ENCODE data around the gene MAP2K3.

MAP2K3 gene

DNA sequence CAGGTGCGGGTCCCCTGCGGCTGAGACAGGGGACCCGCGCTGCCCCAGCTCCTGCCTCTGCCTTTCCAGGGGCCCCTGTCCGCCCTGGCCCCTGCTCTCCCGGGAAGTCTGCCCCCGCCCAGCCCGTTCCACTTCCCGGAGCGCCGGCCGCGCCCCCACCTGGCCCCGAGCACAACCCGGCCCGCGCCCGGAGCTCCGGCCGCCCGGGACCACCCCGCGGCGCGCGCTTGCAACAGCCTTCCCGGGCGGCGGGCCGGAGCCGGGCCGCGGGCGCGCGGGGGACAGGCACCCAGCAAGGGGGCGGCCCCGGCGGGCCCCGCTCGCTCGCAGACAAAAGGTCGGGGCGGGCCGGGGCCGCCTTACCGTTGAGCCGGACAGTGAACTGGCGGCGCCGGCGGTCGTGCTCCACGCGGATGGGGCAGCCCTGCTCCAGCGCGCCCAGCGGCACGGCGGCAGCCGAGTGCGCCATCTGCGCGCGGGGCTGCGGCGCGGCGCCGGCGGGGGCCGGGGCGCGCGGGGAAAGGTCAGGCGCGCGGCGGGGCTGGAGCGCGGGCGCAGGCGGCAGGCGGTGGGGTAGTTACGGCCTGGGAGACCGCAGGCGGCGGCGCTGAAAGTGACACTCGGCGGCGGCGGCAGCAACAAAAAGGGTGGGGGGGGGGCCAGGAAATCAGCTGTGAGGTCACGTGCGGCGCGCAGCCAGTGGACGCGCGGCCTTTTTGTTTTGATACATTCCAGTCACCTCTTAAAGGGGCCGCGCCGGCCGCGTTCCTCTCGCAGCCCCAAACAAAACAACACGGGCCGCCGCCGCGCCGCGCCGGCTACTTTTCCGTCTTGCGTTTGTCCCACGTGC lies 31.5 kb upstream of the MAP2K3 start, which contains the start of gene NATD1:
Gene NATD1, minus strand, starts transcription at position 615 of the 850 bp plus-strand sequence. Its CDS starts 146 bp downstream, at position 469.
- DNase-seq (ENCODE audit: low read depth in 2 of 2) = peak; percentile 55 to 65

DNA sequence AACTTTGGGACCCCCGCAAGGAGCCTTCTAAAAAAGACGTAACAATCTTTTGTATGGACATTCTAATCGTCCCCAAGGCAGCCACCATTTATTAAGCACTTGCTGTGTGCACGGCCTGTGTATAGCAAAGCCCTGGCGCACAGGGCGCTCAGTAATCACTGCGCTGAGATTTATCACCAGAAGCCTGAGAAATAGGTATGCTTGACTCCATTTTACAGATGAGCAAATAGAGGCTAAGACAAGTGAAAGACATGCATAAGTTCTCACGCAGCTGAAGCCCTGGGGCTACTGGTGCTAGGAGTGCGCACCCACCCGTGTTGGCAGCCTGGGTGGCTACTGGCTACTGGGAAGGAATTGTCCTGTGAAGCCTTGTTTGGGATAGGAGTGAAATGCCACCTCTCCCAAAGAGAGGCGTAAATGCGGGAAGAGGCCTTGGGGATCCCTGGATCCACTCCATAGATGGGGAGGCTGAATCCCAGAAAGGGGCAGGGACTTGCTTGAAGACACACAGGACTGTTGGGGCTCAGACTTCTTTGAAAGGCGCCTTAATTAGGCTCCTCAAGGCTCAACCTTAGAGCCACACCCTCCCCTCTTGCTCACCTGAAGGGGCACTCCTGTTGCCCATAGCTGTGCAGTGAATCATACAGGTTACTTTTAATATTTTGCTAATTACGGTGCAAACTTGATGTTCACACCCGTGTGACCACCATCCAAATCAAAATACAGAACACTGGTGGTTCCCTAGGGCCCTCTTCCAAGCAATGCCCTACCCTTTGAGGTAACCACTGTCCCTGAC lies 30.7 kb upstream of the MAP2K3 start:
- no peak for DNase-seq (ENCODE audit: low read depth in 2 of 2)

DNA sequence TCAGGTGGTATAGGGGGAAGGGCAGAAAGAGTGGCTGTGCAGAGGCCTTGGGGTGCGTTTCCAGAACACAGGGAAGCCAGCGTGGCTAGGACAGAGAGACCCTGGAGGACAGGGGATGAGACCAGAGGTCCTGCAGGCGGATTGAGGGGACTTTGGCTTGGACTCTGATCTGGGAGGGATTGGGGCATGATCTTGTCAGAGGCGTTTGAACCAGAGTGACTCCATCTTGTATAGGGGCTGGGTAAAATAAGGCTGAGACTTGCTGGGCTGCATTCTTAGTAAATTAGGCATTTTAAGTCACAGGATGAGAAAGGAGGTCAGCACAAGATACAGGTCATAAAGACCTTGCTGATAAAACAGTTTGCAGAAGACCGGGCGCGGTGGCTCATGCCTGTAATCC lies 25.9 kb upstream of the MAP2K3 start:
- no peak for DNase-seq (ENCODE audit: low read depth in 2 of 2)

DNA sequence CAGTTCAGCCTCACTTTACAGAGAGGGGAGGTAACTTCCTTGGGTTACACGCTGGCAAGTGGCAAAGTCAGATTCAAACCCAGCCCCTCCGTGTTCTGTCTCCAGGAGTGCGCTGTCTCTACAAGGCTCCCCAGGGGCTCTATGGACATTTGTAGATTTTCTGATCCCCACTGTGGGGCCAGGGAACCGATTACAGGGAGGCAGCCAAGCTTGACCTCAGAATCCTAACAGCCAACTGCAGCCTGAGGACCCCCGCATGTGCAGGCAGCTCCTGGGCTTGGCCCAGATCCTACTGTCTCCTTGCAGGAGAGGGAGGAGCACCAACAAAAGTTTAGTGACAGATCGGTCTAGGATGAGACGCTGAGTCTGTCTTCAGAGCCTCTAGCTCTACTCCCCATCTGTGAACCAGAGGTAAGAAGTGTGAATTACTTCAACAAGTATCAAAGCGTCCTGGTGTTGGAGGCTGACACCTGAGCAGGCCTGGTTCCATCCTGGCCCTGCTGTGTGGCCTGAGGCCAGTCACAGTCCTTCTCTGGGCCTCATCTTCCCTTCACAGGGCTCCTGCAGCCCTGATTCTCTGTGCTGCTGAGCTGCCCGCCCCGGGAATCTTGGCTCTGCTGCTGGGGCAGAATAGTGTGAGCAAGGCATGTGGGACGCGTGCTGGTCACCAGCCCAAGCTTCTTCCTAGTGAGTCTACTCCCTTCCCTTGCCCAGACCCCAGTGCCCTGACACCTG lies 22.1 kb upstream of the MAP2K3 start:
- DNase-seq (ENCODE audit: low read depth in 2 of 2) = no peak

DNA sequence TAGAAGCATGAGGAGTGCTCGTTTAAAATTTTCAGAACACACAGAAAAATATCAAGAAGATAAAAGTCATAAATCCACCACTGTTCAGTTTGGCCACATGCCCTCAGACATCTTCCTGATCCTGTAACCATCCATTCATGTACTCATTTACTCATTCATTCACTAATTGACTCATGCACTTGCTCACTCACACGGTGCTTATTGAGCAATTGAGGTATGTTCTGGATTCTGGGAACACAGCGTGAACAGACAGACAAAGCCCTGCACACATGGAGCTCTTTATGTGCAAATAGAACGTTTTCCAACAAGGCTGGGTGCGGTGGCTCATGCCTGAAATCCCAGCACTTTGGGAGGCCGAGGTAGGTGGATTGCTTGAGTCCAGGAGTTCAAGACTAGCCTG lies 21.1 kb upstream of the MAP2K3 start:
- no peak for DNase-seq (ENCODE audit: low read depth in 2 of 2)

DNA sequence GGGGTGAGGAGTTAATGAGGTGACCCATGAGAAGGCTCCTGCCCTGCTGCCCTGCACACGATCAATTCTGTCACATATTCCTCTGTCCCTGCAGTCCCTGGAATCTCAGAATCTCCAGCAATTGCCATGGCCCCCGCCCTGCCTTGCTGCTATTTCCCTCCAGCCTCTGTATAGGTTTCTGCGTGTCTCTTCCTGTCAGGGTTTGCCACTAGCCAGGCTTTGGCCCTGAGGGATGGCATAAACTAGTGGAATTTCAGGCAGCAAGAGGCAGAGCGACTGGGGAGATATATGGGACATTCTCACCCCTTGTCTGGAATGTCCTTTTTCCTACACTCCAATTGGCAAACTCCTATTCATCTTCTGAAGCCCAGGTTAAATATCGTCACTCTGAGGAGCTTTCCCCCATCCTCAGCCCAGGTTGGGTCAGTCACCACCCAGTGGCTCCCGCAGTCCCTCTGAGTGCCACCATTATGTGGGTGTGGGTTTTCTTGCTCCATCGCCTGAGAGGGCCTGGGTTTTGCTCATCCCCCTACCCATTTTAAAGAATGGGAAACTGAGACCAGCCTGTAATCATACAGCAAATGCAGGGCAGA lies 15.8 kb upstream of the MAP2K3 start:
- DNase-seq (ENCODE audit: low read depth in 2 of 2) = no peak

DNA sequence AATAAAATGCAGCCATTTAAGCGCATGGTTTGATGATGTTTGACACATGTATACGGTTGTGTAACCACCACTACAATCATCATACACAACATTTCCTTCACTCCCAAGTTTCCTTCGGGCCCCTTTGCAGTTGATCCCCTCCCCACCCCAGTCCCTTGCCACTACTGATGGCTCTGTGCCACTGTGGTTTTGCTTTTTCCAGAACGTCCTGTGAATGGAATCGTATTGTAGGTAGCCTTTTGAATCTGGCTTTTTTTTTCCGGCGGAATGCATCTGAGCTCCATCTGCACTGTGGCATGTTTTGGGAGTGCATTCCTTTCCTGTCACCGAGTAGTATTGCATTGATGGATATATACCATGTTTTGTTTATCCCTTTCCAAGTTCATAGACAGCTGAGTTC lies 15.1 kb upstream of the MAP2K3 start:
- DNase-seq (ENCODE audit: low read depth in 2 of 2) = no peak

DNA sequence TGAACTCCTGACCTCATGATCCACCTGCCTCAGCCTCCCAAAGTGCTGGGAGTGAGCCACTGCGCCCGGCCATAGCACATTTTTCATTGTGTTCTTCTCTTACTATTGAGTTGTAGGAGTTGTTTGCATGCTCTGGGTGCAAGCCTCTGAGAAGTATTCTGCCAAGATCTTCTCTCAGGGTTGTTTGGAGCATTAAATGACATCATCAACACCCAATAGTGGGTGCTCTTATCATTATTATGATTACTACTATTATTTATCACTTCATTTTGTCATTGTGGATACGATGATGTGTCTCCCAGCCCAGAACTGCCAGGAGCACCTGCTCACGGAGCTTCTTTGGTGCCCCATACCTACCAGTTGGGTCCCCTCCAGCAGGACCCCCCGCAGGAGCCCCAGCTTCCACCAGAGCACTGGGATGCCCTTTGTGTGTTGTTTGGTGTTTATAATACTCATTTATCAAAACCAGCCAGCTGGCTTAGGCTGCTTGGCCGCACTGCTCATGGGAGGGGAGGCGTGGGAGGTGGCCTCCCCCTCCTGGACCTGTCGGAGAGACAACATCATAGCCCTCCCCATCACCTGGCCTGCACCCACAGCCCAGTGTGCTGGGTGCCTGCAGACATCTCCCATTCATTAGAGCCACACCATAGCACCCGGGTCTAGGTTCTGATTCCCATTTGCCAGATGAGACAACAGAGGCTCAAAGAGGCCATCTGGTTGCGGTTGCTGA lies 12.9 kb upstream of the MAP2K3 start:
- no peak for DNase-seq (ENCODE audit: low read depth in 2 of 2)

DNA sequence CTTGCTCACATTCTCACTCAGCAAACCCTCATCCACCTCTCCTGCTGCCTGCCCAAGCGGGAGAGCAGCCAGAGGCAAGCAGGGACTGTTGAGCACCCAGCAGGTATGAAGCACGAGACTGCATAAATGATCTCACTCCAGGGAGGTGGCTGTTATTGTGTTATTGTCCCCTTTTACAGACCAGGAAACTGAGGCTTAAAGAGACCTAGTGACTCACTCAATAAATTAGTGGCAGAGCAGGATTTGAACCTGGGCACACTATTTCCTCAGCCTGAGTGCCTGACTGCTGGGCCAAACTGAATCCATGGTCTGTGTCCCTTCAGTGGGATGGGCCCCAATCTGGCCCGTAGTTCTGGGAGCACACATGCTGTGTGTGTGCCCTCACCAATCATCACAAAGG lies 12.3 kb upstream of the MAP2K3 start:
- DNase-seq (ENCODE audit: low read depth in 2 of 2) = no peak

DNA sequence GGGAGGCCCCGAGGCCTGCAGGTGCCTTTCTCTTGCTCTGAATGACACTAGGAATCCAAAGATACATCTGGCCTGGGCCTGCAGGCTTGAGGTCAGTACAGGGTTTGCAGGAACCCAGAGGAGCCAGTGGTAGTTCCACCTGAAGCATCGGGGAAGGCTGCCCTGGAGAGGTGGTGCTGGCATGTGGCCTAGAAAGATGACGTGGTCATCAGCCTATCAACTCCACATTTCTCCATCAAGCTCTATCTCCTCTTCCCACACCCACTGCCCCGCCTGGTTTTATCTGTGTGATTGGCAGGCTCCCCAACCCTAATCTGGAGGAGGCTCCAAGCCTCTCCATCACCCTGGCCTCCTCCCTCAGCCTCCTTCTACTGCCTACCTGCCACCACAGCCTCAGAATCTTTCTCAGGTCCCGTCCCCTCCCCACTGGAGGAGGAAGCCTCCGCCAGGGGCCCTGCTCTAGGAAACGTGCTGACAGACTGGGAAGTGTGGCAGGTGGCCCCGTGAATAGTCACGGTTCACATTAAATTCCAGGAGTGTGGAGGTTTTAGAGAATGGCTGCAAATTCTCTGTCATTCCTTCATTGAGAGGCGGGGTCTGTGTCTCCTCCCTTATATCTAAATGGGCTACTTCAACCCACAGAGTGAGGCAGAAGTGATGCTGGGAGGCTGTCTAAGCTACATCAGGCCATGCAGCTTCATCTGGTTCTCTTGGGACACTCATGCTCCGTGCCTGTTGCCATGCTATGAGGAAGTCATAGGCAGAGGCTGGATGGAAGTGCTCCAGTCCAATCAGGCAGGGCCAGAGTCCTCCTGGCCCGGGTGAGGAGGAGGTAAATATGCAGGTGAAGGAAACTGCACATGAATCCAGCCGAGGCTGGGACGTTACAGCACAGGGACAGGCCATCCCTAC lies 11.4 kb upstream of the MAP2K3 start:
- no peak for DNase-seq (ENCODE audit: low read depth in 2 of 2)

DNA sequence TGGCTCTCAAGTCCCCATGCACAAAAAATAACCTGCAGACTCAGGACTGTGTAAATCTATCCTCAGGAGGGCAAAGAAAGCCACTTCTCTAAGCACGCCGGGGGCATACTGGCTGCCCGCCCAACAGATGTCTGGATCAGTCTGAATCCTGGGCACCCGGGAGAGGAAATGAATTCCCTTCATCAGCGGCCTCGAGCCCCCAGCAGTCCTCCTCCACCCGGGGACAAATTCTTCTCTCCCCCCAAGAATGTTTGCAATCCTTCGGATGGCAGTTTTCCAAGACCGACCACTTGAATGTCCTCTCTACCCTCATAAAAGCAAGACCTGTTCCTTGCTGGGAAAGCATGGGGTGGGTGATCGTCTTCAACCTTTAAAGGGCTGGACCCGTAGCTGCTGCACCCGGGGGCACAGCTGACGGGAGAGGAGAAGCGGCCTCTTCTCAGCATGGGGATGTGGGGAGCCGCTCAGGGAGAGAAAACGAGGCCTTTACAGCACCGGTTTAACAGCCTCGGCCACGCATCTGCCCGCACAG lies 9.4 kb upstream of the MAP2K3 start:
- no peak for DNase-seq (ENCODE audit: low read depth in 2 of 2)

DNA sequence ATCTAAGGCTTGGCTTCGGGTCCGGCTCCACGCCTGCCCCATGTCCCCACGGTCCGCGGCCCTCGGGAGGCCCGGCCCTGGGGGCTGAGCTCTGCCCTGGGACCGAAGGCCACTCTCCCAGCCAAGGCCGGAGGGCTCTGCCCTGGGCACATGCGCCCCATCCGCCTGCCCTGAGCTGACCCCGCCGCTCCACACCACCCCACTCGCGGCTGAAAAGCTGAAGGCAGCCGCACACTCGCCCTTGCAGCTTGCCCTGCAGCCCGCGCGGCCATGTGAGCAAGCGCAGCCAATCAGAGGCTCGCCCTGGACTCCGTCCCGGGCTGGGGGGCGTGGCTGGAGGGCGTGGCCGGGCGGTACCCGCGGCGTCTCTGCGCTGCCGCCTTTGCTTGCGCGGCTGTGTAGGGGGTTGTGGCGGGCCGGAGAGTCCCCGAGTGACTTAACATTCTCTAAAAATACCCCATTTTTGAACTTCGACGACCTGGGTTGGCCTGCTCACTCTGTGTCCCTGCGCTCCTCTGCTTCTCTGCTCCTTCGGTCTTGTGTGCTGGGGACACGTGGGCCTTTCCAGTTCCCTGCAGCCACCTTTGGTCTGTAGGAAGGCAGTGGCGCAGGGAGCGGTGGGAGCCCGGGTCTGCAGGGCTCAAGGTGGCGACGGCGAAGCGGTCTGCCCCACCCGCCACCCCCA lies 8.8 kb upstream of the MAP2K3 start:
- peak; percentile 90 to 93 for DNase-seq (ENCODE audit: low read depth in 2 of 2)

DNA sequence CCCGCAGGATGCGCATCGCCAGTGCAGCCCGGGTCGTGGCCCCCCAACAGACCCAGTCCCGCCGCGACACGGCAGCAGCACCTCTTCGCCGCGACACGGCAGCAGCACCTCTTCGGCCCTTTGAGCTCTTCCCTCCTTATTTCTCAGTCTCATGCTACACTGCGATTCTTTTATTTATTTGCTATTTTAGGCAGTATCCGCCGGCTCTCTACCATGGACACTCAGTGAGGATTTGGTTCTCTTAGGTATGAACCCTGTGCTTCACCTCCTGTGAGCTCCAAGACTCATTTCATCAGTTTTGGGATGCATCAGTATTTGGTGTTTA lies 8.3 kb upstream of the MAP2K3 start:
- DNase-seq (ENCODE audit: low read depth in 2 of 2) = no peak

DNA sequence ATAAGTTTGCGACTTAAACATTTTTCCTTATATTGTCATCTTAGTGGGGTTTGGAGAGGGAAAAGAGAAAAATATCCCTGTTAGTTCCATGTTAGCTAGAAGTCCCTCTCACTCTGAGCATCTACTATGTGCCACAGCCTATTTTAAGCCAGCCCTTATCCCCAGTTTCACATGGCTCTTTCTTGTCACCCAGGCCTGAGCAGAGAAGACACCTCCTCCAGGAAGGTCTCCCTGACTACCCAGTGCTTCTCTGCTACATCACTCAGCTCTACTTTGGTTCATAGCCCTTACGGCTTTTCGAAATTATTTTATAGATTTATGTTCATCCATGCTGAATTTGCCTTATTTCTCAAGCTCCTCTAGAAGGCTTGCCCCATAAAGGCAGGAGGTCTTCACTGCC lies 7.2 kb upstream of the MAP2K3 start:
- no peak for DNase-seq (ENCODE audit: low read depth in 2 of 2)

DNA sequence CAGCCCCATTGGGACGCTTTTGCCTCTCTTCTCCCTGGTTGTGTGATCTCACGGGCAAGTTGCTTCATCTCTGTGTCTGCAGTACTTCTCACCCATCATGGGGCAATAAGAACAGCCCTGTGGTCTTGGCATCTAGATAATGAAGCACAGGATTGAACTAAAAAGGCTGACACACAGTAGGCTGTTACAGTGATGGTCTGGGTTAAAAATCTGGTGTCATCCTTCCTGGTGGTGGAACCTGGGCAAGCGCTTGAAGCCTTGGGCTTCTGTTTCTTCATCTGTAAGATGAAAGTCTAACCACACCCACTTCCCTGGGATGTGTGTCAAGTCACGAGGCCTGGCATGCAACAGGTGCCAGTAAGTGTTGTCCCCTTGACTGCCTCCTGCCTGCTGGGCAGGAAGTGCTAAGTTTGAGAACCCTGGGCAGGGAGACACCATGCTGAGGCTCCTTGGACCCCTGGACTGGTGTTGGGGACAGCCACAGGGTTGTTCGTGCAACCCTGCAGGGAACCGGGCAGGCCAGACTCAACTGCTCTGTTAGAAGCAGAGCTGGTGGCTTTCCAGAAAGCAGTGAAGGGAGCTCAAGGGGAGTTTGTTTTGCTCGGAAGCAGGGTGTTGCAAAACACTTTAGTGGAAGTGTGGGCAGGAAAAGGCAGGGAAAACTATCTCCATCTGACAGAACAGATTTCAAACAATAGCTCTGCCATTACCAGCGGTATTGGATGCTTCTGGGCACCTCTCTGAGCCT lies 5.9 kb upstream of the MAP2K3 start:
- no peak for DNase-seq (ENCODE audit: low read depth in 2 of 2)

DNA sequence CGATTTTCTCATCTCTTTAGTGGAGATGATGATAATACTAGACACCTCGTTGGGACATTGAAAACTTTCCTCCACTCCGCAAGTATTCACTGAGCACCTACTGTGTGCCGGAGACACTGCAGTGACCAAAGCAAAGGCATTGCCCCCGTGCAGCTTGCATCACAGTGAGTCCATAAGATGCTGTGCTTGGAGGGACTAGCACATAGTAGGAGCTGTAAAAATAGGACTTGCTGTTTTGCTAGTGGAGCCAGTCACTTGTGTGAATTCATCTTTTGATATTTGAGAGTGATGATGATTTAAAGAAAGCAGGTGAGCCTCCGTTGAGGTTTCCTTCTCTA lies 5.3 kb upstream of the MAP2K3 start:
- no peak for DNase-seq (ENCODE audit: low read depth in 2 of 2)

DNA sequence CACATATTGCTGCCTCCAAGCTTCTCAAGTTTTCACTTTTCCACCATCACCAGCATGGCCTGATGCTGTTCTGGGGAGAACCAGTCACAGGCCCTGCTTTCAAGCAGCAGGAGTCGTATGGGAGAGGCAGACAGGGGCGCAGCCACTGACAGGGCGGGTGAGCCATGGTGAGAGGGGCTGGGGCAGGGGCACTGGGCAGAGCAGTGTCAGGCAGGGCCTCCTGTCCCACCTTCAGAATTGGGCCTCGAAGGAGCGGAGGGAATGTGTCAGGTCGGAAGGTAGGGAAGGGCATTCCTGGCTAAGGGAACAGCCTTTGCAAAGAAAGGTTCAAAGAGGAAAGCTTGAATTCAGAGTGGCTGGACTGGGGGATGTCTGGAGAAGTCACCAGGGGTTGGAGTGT lies 4.9 kb upstream of the MAP2K3 start:
- no peak for DNase-seq (ENCODE audit: low read depth in 2 of 2)

DNA sequence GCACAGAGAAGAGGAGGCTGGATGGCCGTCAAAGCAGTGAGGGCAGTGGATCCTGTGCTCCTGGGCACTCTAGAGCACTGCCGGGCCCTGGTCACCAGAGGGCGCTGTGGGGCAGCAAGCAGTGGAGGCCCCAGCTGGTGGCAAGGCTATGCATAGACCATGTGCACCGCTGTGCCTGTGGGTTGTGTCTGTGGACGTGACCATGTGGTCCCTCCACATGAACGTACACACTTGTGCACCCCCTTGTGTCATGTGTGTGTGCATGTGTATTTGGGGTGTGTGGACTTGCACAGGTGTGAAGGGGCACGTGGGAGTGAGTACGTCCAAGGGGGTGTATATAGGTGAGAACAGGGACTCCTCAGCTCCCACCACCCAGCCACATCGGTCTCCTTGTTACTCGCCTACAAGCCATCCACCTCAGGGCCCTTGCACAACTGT lies 4.4 kb upstream of the MAP2K3 start:
- peak; percentile 74 to 80 for DNase-seq (ENCODE audit: low read depth in 2 of 2)

DNA sequence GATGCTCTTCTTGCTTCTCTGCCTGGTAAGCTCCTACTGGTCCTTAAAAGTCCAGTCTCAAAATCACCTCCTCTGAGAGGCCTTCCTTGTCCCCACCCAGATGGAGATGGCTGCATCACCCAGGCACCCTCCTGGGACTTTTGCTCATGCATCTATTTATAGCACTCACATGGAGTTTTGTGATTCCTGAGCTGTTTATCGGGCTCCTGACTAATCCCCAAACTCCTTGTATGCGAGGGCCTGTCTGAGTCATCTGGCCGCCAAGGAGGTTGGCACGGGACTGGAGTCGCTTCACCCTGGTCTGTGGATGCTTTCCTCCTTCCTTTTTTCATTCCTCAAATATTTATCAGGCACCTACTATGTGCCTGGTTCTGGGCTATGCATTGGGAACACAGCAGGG lies 2.3 kb upstream of the MAP2K3 start:
- DNase-seq (ENCODE audit: low read depth in 2 of 2) = no peak

Measured in activated CD8-positive, alpha-beta memory T cell treated with anti-CD3 and anti-CD28 coated beads for 4 hours (primary cell).